ENCODE data around the gene BID. TPM values are rescaled to one million over a fixed set of nuclear protein-coding genes. Genes with fewer than 3 reads are reported as not detected.

BID gene
- total and polyA plus RNA-seq, 2 of the 8 experiments (the other 6 are each of a cell fraction or from before 2014, with no cell fraction given): 39.3 to 114 TPM

- ChIA-PET CTCF (ENCODE audit: partially characterized antibody) (interaction anchor here (0.6 to 12.0 kb wide), 26 partner anchors 8 to 415 kb away, joined by 3 to 174 read pairs (median 6); no protein-coding TSS in a partner anchor), POLR2A (ENCODE audit: partially characterized antibody) (interaction anchor here (0.6 to 2.6 kb wide), 3 partner anchors 31 to 38 kb away, joined by 3 to 13 read pairs (median 4); no protein-coding TSS in a partner anchor)
- Histone ChIP-seq H3K27ac (ENCODE audit: low read depth, low read length) (no peak overlapping the region), H4K20me1 (replicated peaks in 1 of 2; ENCODE audit: control insufficient read depth in 1 of 2, insufficient read depth in 2 of 2, low read length in 2 of 2) (peaks cover 2 to 3% of the 10 kb centered on the region in 2 experiments), H3K79me2 (ENCODE audit: control insufficient read depth in 1 of 2, insufficient read depth in 2 of 2, low read length in 2 of 2) (no peaks in the 10 kb centered on the region), H2BK20ac (ENCODE audit: low read length) (no peak overlapping the region), H4K8ac (ENCODE audit: extremely low read depth, insufficient read depth, low read length) (no peak overlapping the region), H3K27me3 (replicated peaks in 1 of 4; ENCODE audit: control insufficient read depth in 3 of 4, extremely low read depth in 1 of 4, insufficient read depth in 3 of 4, low read length in 3 of 4) (no peaks in the 10 kb centered on the region), H3K4me1 (replicated peaks in 1 of 4; ENCODE audit: control insufficient read depth in 3 of 4, insufficient read depth in 4 of 4, low read length in 3 of 4) (peaks cover 0 to 7% (median 4%) of the 10 kb centered on the region in 4 experiments; a peak in 5 of 7 replicates), H3K23ac (ENCODE audit: insufficient read length) (no peak overlapping the region), H3K4me3 (ENCODE audit: extremely low read depth in 1 of 4, insufficient read depth in 2 of 4, low read depth in 3 of 4, low read length in 4 of 4) (no peak overlapping the region; a peak in 1 of 8 replicates), H2AK5ac (ENCODE audit: low read depth, low read length) (no peak overlapping the region), H3K36me3 (ENCODE audit: control insufficient read depth in 2 of 4, insufficient read depth in 4 of 4, low read length in 3 of 4) (no peaks in the 10 kb centered on the region), H3K9ac (replicated peaks in 1 of 4; ENCODE audit: extremely low read depth in 1 of 4, low read depth in 3 of 4, low read length in 3 of 4) (no peak overlapping the region), H3K79me1 (ENCODE audit: low read depth, low read length) (no peaks in the 10 kb centered on the region), H3K4ac (replicated peaks; ENCODE audit: insufficient read length, low read depth, low read length) (no peak overlapping the region), H3K18ac (ENCODE audit: extremely low read depth, low read length) (no peak overlapping the region), H2BK120ac (replicated peaks; ENCODE audit: low read depth, low read length) (no peak overlapping the region), H4K5ac (ENCODE audit: insufficient read length, low read depth, low read length) (no peak overlapping the region), H2BK12ac (ENCODE audit: low read depth, low read length) (no peak overlapping the region), H4K91ac (replicated peaks; ENCODE audit: insufficient read length, low read length) (no peak overlapping the region), H2BK15ac (ENCODE audit: low read length) (no peak overlapping the region), H3K23me2 (ENCODE audit: low read depth, low read length) (no peaks in the 10 kb centered on the region), H3K4me2 (ENCODE audit: insufficient read depth in 1 of 2, low read depth in 2 of 2, low read length in 2 of 2) (no peak overlapping the region), H3K56ac (replicated peaks; ENCODE audit: insufficient read length, low read depth, low read length) (no peak overlapping the region), H2BK5ac (ENCODE audit: low read depth, low read length) (no peak overlapping the region), H3K14ac (ENCODE audit: insufficient read length) (no peak overlapping the region), H2AFZ (ENCODE audit: low read length) (no peak overlapping the region), H3K9me3 (ENCODE audit: insufficient read depth in 2 of 2, low read depth in 1 of 2, low read length in 1 of 2) (no peaks in the 10 kb centered on the region)
- 67% methylated on average over 18 of the region's 18 CpGs; no CpG with 5 or more reads in 1 of the 2 experiments for WGBS, 2 experiments (ENCODE audit: extremely low coverage in 1 of 2, insufficient coverage in 1 of 2, insufficient read length in 1 of 2, insufficient replicate concordance in 2 of 2, low coverage in 1 of 2, low lambda C conversion rate in 2 of 2, missing lambda C conversion rate in 1 of 2)
- FAIRE-seq (no peak), DNase-seq (ENCODE audit: low read depth in 1 of 2, low spot score in 2 of 2) (no peak)
- TF ChIP-seq SP1 (IDR thresholded peaks at IDR 0.05; ENCODE audit: low read depth, low read length) (no peak), NRF1 (IDR thresholded peaks at IDR 0.05; ENCODE audit: low read depth, low read length) (no peak), POU5F1 (IDR thresholded peaks at IDR 0.05; ENCODE audit: low read depth, low read length) (no peak), EZH2 (IDR thresholded peaks at IDR 0.05; ENCODE audit: low read depth, low read length, severe bottlenecking) (no peak), KDM1A (IDR thresholded peaks at IDR 0.05; ENCODE audit: borderline replicate concordance, low read length) (no peak), GABPA (IDR thresholded peaks at IDR 0.05; ENCODE audit: borderline replicate concordance, insufficient read depth, low read length) (no peak), TEAD4 (IDR thresholded peaks at IDR 0.05; ENCODE audit: low read depth, low read length) (no peak), ATF3 (IDR thresholded peaks at IDR 0.05; ENCODE audit: insufficient read depth, low read depth, low read length) (no peak), SIX5 (IDR thresholded peaks at IDR 0.05; ENCODE audit: low read depth, low read length) (no peak), TAF7 (optimal IDR thresholded peaks at IDR 0.05; ENCODE audit: borderline replicate concordance, low read depth, low read length) (no peak), NANOG (IDR thresholded peaks at IDR 0.05; ENCODE audit: insufficient read depth, low read depth, low read length, poor library complexity, severe bottlenecking) (no peak), EGR1 (IDR thresholded peaks at IDR 0.05; ENCODE audit: borderline replicate concordance, low read depth, low read length) (no peak), YY1 (IDR thresholded peaks at IDR 0.05; ENCODE audit: low read depth, low read length) (no peak)
Measured at GRCh38 chr22:17741866-17742526, 32.3 kb downstream of the BID start.
